H1 (cell line): ENCODE results near the gene OR6Q1. TPM values are rescaled to one million over a fixed set of nuclear protein-coding genes. Genes with fewer than 3 reads are reported as not detected.

Experiments used
- CTCF ChIA-PET: fragments of 300-600 bp; sonication (Branson Sonifier 250); formaldehyde crosslinking; loops from one replicate; lab custom pipeline; 2021; ENCODE audit not compliant: partially characterized antibody; lab: Charles Lee
- POLR2A ChIA-PET: fragments of 300-600 bp; sonication (Branson Sonifier 250); formaldehyde crosslinking; loops from one replicate; lab custom pipeline; 2021; ENCODE audit warnings: inconsistent platforms; ENCODE audit not compliant: partially characterized antibody; lab: Charles Lee
- DNase-seq, 2 experiments: peaks; one replicate each; pipeline versions ENCODE4 v3.0.0 to v3.0.0-alpha.2; 2010 to 2022; ENCODE audit warnings: low spot score in 2 of 2, low read depth in 1 of 2, mixed read lengths in 1 of 2
- FAIRE-seq: peaks from 2 replicates; lab custom pipeline; 2011; peaks lifted over from hg19 to GRCh38; lab: Jason Lieb, UNC
- H2AFZ ChIP-seq: 2 replicates; pipeline ENCODE4 v1.8.1; 2012; ENCODE audit warnings: low read length, inconsistent platforms
- H2AK5ac ChIP-seq: 2 replicates; pipeline ENCODE4 v1.6.1; 2013; ENCODE audit warnings: low read depth, low read length
- H2BK120ac ChIP-seq: replicated peaks from 2 replicates; pipeline ENCODE3; 2013; ENCODE audit warnings: low read depth, low read length, inconsistent platforms
- H2BK12ac ChIP-seq: 2 replicates; pipeline ENCODE4 v1.6.1; 2013; ENCODE audit warnings: low read depth, low read length
- H2BK15ac ChIP-seq: 2 replicates; pipeline ENCODE4 v1.6.1; 2013; ENCODE audit warnings: low read length
- H2BK20ac ChIP-seq: 2 replicates; pipeline ENCODE4 v1.6.1; 2013; ENCODE audit warnings: low read length
- H2BK5ac ChIP-seq: 2 replicates; pipeline ENCODE4 v1.6.1; 2013; ENCODE audit warnings: low read depth, low read length
- H3K14ac ChIP-seq: 2 replicates; pipeline ENCODE4 v1.6.1; 2013; ENCODE audit warnings: inconsistent platforms; ENCODE audit not compliant: insufficient read length
- H3K18ac ChIP-seq: 2 replicates; pipeline ENCODE4 v1.6.1; 2013; ENCODE audit warnings: low read length; ENCODE audit errors: extremely low read depth
- H3K23ac ChIP-seq: 2 replicates; pipeline ENCODE4 v1.6.1; 2013; ENCODE audit warnings: inconsistent platforms; ENCODE audit not compliant: insufficient read length
- H3K23me2 ChIP-seq: 2 replicates; pipeline ENCODE4 v1.6.1; 2013; ENCODE audit warnings: low read depth, low read length
- H3K27ac ChIP-seq: 2 replicates; pipeline ENCODE4 v1.6.1; 2011; ENCODE audit warnings: low read depth, low read length, inconsistent platforms
- H3K27me3 ChIP-seq, 4 experiments: replicated peaks in 1 of 4; 1 replicate in 1 of 4; 2 replicates in 3 of 4; pipeline versions ENCODE4 v1.6.1 to v1.8.1; 2011 to 2013; ENCODE audit warnings: low read length in 3 of 4, mild to moderate bottlenecking in 3 of 4, inconsistent platforms in 2 of 4, mixed read lengths in 2 of 4, moderate library complexity in 1 of 4; ENCODE audit not compliant: control insufficient read depth in 3 of 4, insufficient read depth in 3 of 4; ENCODE audit errors: extremely low read depth in 1 of 4
- H3K36me3 ChIP-seq, 4 experiments: 2 replicates each; pipeline versions ENCODE4 v1.6.1 to v1.8.1; 2011 to 2013; ENCODE audit warnings: mild to moderate bottlenecking in 4 of 4, low read length in 3 of 4, moderate library complexity in 2 of 4, control low read depth in 1 of 4, inconsistent platforms in 1 of 4; ENCODE audit not compliant: insufficient read depth in 4 of 4, control insufficient read depth in 2 of 4
- H3K4ac ChIP-seq: replicated peaks from 2 replicates; pipeline ENCODE3; 2013; ENCODE audit warnings: low read length, low read depth, mixed read lengths, inconsistent platforms; ENCODE audit not compliant: insufficient read length
- H3K4me1 ChIP-seq, 4 experiments: replicated peaks in 1 of 4; 1 replicate in 1 of 4; 2 replicates in 3 of 4; pipeline versions ENCODE4 v1.6.1 to v1.8.1; 2011 to 2013; ENCODE audit warnings: low read length in 3 of 4, inconsistent platforms in 2 of 4, mixed read lengths in 1 of 4; ENCODE audit not compliant: insufficient read depth in 4 of 4, control insufficient read depth in 3 of 4
- H3K4me2 ChIP-seq, 2 experiments: 2 replicates each; pipeline versions ENCODE4 v1.6.1 to v1.8.1; 2011 to 2013; ENCODE audit warnings: low read depth in 2 of 2, low read length in 2 of 2, control low read depth in 1 of 2, inconsistent platforms in 1 of 2, mild to moderate bottlenecking in 1 of 2; ENCODE audit not compliant: insufficient read depth in 1 of 2
- H3K4me3 ChIP-seq, 4 experiments: fragments of 200-600, 300-600 bp in 1 of 4; sonication (generic), shearing (Covaris generic), sonication (Bioruptor Twin) in 1 of 4; 2 replicates each; pipeline versions ENCODE4 v1.5.1 to v1.8.1; 2011 to 2016; ENCODE audit warnings: low read length in 4 of 4, low read depth in 3 of 4, control low read depth in 2 of 4, inconsistent platforms in 2 of 4, mild to moderate bottlenecking in 2 of 4, mixed read lengths in 1 of 4, moderate library complexity in 1 of 4; ENCODE audit not compliant: insufficient read depth in 2 of 4; ENCODE audit errors: extremely low read depth in 1 of 4
- H3K56ac ChIP-seq: replicated peaks from 2 replicates; pipeline ENCODE3; 2013; ENCODE audit warnings: low read depth, mild to moderate bottlenecking, mixed read lengths, low read length, inconsistent platforms; ENCODE audit not compliant: insufficient read length
- H3K79me1 ChIP-seq: 2 replicates; pipeline ENCODE4 v1.6.1; 2013; ENCODE audit warnings: low read depth, low read length, control low read depth
- H3K79me2 ChIP-seq, 2 experiments: 2 replicates each; pipeline versions ENCODE4 v1.6.1 to v1.8.1; 2012 to 2013; ENCODE audit warnings: low read length in 2 of 2, mild to moderate bottlenecking in 2 of 2, inconsistent platforms in 1 of 2; ENCODE audit not compliant: insufficient read depth in 2 of 2, control insufficient read depth in 1 of 2
- H3K9ac ChIP-seq, 4 experiments: replicated peaks in 1 of 4; 1 replicate in 1 of 4; 2 replicates in 3 of 4; pipeline versions ENCODE4 v1.6.1 to v1.8.1; 2011 to 2013; ENCODE audit warnings: low read depth in 3 of 4, low read length in 3 of 4, control low read depth in 2 of 4, mild to moderate bottlenecking in 2 of 4, moderate library complexity in 2 of 4, inconsistent platforms in 1 of 4; ENCODE audit errors: extremely low read depth in 1 of 4
- H3K9me3 ChIP-seq, 2 experiments: 2 replicates each; pipeline versions ENCODE4 v1.6.1 to v1.8.1; 2012 to 2013; ENCODE audit warnings: mild to moderate bottlenecking in 2 of 2, moderate library complexity in 2 of 2, control low read depth in 1 of 2, inconsistent platforms in 1 of 2, low read depth in 1 of 2, low read length in 1 of 2, mixed read lengths in 1 of 2; ENCODE audit not compliant: insufficient read depth in 2 of 2
- H4K20me1 ChIP-seq, 2 experiments: replicated peaks in 1 of 2; 2 replicates each; pipeline versions ENCODE3 to v1.8.1; 2011 to 2013; ENCODE audit warnings: inconsistent platforms in 2 of 2, low read length in 2 of 2, mild to moderate bottlenecking in 1 of 2; ENCODE audit not compliant: insufficient read depth in 2 of 2, control insufficient read depth in 1 of 2
- H4K5ac ChIP-seq: 2 replicates; pipeline ENCODE4 v1.6.1; 2013; ENCODE audit warnings: low read length, low read depth, mixed read lengths, inconsistent platforms; ENCODE audit not compliant: insufficient read length
- H4K8ac ChIP-seq: 2 replicates; pipeline ENCODE4 v1.8.0; 2013; ENCODE audit warnings: mild to moderate bottlenecking, moderate library complexity, low read length, inconsistent platforms; ENCODE audit not compliant: insufficient read depth; ENCODE audit errors: extremely low read depth
- H4K91ac ChIP-seq: replicated peaks from 2 replicates; pipeline ENCODE3; 2013; ENCODE audit warnings: low read length, mixed read lengths, inconsistent platforms; ENCODE audit not compliant: insufficient read length
- BRCA1 ChIP-seq: IDR thresholded peaks from 2 replicates; pipeline ENCODE4 v1.6.1; 2012; ENCODE audit warnings: low read depth, low read length, improper control_type of control experiment
- CBX8 ChIP-seq: fragments of 300-800, 300-1000 bp; sonication (generic); IDR thresholded peaks from 2 replicates; pipeline ENCODE4 v1.7.1; 2016; ENCODE audit warnings: low read depth, low read length, borderline replicate concordance
- CTBP2 ChIP-seq: IDR thresholded peaks from 2 replicates; pipeline ENCODE4 v1.7.0; 2011; ENCODE audit warnings: borderline replicate concordance, mild to moderate bottlenecking, moderate library complexity, mixed read lengths, low read length; ENCODE audit not compliant: insufficient read depth, insufficient read length
- HDAC2 ChIP-seq, 2 experiments: fragments of 300-600 bp in 1 of 2; sonication (generic) in 1 of 2; IDR thresholded peaks; 2 replicates each; pipeline ENCODE4 v1.6.1; 2011 to 2012; ENCODE audit warnings: low read depth in 2 of 2, low read length in 2 of 2, mild to moderate bottlenecking in 2 of 2, moderate library complexity in 2 of 2, borderline replicate concordance in 1 of 2, inconsistent platforms in 1 of 2
- MAFK ChIP-seq: IDR thresholded peaks from 2 replicates; pipeline ENCODE4 v1.6.1; 2012; ENCODE audit warnings: low read depth, mild to moderate bottlenecking, improper control_type of control experiment, low read length
- POLR2A ChIP-seq, 2 experiments: IDR thresholded peaks; 1 replicate in 1 of 2; 2 replicates in 1 of 2; pipeline ENCODE4 v1.6.1; 2011; ENCODE audit warnings: low read depth in 2 of 2, low read length in 2 of 2, mild to moderate bottlenecking in 2 of 2; ENCODE audit errors: control extremely low read depth in 1 of 2
- POLR2AphosphoS5 ChIP-seq: IDR thresholded peaks from 2 replicates; pipeline ENCODE4 v1.6.1; 2011; ENCODE audit warnings: low read depth, low read length
- RAD21 ChIP-seq, 2 experiments: IDR thresholded peaks in 1 of 2; conservative IDR thresholded peaks in 1 of 2; 2 replicates each; pipeline ENCODE4 v1.6.1; 2011; ENCODE audit warnings: low read depth in 2 of 2, low read length in 2 of 2, improper control_type of control experiment in 1 of 2, inconsistent platforms in 1 of 2, mild to moderate bottlenecking in 1 of 2, moderate library complexity in 1 of 2
- RNF2 ChIP-seq: fragments of 200-900, 300-1000 bp; sonication (generic); IDR thresholded peaks from 2 replicates; pipeline ENCODE4 v1.7.1; 2016; ENCODE audit warnings: borderline replicate concordance, low read depth, mild to moderate bottlenecking, antibody characterized with exemption, low read length; ENCODE audit not compliant: poor library complexity, severe bottlenecking; ENCODE audit errors: missing control alignments
- SIX5 ChIP-seq: IDR thresholded peaks from 2 replicates; pipeline ENCODE4 v1.6.1; 2011; ENCODE audit warnings: mild to moderate bottlenecking, low read depth, low read length
- SP2 ChIP-seq: IDR thresholded peaks from 2 replicates; pipeline ENCODE4 v1.6.1; 2012; ENCODE audit warnings: mild to moderate bottlenecking, low read length, inconsistent platforms
- ZNF274 ChIP-seq: IDR thresholded peaks from 2 replicates; pipeline ENCODE4 v1.7.0; 2012; ENCODE audit warnings: low read length, borderline replicate concordance; ENCODE audit errors: extremely low read depth
- WGBS, 2 experiments: shearing (Covaris generic) in 1 of 2; methylation state at CpG; one replicate each; pipeline versions ENCODE4 v1.1.6 to v1.1.7; 2013 to 2015; ENCODE audit warnings: low lambda C conversion rate in 2 of 2, mixed read lengths in 2 of 2, inconsistent platforms in 1 of 2, low coverage in 1 of 2, missing lambda C conversion rate in 1 of 2; ENCODE audit not compliant: insufficient replicate concordance in 2 of 2, insufficient coverage in 1 of 2, insufficient read length in 1 of 2; ENCODE audit errors: extremely low coverage in 1 of 2, missing lambda C conversion rate in 1 of 2; 5-methylcytosine and 5-hydroxymethylcytosine counted together
- polyA plus RNA-seq, 7 experiments: library from polyadenylated mRNA; depleted of rRNA in 3 of 7; stranded (reverse) in 5 of 7; unstranded in 2 of 7; fragments of >200 nt in 5 of 7; fragments of 200-250 nt in 2 of 7; gene quantifications; 1 replicate in 5 of 7; 2 replicates in 1 of 7; 4 replicates in 1 of 7; pipeline versions ENCODE4 v1.2.1 to v1.2.3, GENCODE V29; 2011 to 2013; ENCODE audit warnings: missing spikeins in 2 of 7, mixed read lengths in 2 of 7
- total RNA-seq: library from RNA; stranded (reverse); fragmentation: NEBNext Ultra II Directional; extraction: Animal tissue kit (Norgen Biotek cat#: 25700); gene quantifications from 2 replicates; pipeline ENCODE4 v1.2.1, GENCODE V29; 2021
- TF ChIP-seq, protein P1 (sequence below): IDR thresholded peaks from 2 replicates; pipeline ENCODE4 v1.6.1; 2011; ENCODE audit warnings: low read depth, mild to moderate bottlenecking, low read length; ENCODE audit not compliant: insufficient read depth

The OR6Q1 gene
- total and polyA plus RNA-seq, 2 of the 8 experiments (the other 6 are each of a cell fraction or from before 2014, with no cell fraction given): not detected

DNA sequence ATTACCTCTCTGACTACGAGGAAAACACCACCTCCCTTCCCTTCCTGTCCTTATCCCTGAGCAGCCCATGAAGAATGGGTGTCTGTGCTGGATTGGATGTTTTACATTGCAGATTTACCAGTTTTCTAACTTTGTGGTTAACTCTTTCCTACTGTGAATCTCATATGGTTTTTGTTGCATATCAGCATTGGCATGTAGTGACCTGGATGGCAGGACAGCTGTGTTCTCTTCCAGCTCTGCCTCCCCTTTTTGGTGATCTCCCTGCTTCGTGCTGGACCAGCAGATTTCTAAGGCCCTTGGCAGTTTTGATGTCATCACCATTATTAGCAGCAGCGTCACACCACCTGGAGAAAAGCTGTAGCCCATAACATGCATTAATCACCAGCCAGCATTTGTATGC, 26.7 kb downstream of the OR6Q1 start:
- H2AK5ac ChIP-seq: no peak overlapping the region
- H3K4me2 ChIP-seq: no peak overlapping the region
- no peak overlapping the region for H2BK15ac ChIP-seq
- H3K4ac ChIP-seq: no peak overlapping the region
- H2AFZ ChIP-seq: peak overlapping the region; percentile 6; the same call in 1 of the 2 replicates
- H4K91ac ChIP-seq: no peak overlapping the region
- no peaks in the 10 kb centered on the region for H3K9me3 ChIP-seq
- H2BK20ac ChIP-seq: no peak overlapping the region
- no peaks in the 10 kb centered on the region for H3K27me3 ChIP-seq
- H3K23ac ChIP-seq: no peak overlapping the region
- ChIA-PET POLR2A (interaction anchor here (1.5 kb wide), 1 partner anchor 316 kb away, joined by 3 read pairs; the partner anchor contains the start of gene SELENOH), CTCF (interaction anchor here (1.0 to 1.2 kb wide), 2 partner anchors 80 to 448 kb away, joined by 4 read pairs; no protein-coding TSS in a partner anchor)
- no peaks in the 10 kb centered on the region for H3K79me1 ChIP-seq
- no peak overlapping the region for H3K9ac ChIP-seq
- TF ChIP-seq RAD21 (IDR thresholded peaks at IDR 0.05 in 1 of 2, conservative IDR thresholded peaks at IDR 0.05 in 1 of 2; ENCODE audit: low read depth in 2 of 2, low read length in 2 of 2) (no peak), BRCA1 (no peak), POLR2A (IDR thresholded peaks at IDR 0.05; ENCODE audit: control extremely low read depth in 1 of 2, low read depth in 2 of 2, low read length in 2 of 2) (no peak), CBX8 (no peak), CTBP2 (no peak), SP2 (no peak), POLR2AphosphoS5 (no peak), MAFK (no peak), ZNF274 (no peak), HDAC2 (IDR thresholded peaks at IDR 0.05; ENCODE audit: borderline replicate concordance in 1 of 2, low read depth in 2 of 2, low read length in 2 of 2) (no peak), SIX5 (no peak), RNF2 (no peak)
- TF ChIP-seq, protein P1, sequence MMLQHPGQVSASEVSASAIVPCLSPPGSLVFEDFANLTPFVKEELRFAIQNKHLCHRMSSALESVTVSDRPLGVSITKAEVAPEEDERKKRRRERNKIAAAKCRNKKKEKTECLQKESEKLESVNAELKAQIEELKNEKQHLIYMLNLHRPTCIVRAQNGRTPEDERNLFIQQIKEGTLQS: no peak
- FAIRE-seq (no peak), DNase-seq (no peak)
- no peak overlapping the region for H2BK5ac ChIP-seq
- H3K14ac ChIP-seq: no peak overlapping the region
- no peak overlapping the region for H4K8ac ChIP-seq
- H3K4me3 ChIP-seq: no peak overlapping the region
- H3K27ac ChIP-seq: no peak overlapping the region
- H4K20me1 ChIP-seq: no peaks in the 10 kb centered on the region
- no peaks in the 10 kb centered on the region for H3K79me2 ChIP-seq
- no peak overlapping the region for H2BK120ac ChIP-seq
- no peak overlapping the region for H3K18ac ChIP-seq
- no peak overlapping the region for H4K5ac ChIP-seq
- no peak overlapping the region for H3K56ac ChIP-seq
- no peaks in the 10 kb centered on the region for H3K36me3 ChIP-seq
- H2BK12ac ChIP-seq: no peak overlapping the region
- H3K23me2 ChIP-seq: no peaks in the 10 kb centered on the region
- 85% methylated on average over 3 of the region's 3 CpGs; no CpG with 5 or more reads in 1 of the 2 experiments for WGBS, 2 experiments
- peaks cover 0 to 19% (median 16%) of the 10 kb centered on the region in 4 experiments; a peak in 6 of 7 replicates for H3K4me1 ChIP-seq
